Neural crest cell (in vitro differentiated cells): ENCODE data around the gene LTBP1. TPM values are rescaled to one million over a fixed set of nuclear protein-coding genes. Genes with fewer than 3 reads are reported as not detected.

Source experiments
- DNase-seq: peaks from one replicate; pipeline ENCODE4 v3.0.0; 2021; ENCODE audit warnings: low read depth, mixed read lengths, low spot score
- H3K27ac Mint-ChIP-seq: one replicate; pipeline ENCODE4 v1.8.0; 2021; ENCODE audit warnings: mild to moderate bottlenecking, mixed read lengths; ENCODE audit not compliant: unreplicated experiment
- H3K27me3 Mint-ChIP-seq: 2 replicates; pipeline ENCODE4 v1.8.0; 2021; ENCODE audit warnings: low read depth, mild to moderate bottlenecking, mixed read lengths
- H3K36me3 Mint-ChIP-seq: 2 replicates; pipeline ENCODE4 v1.8.0; 2021; ENCODE audit warnings: low read depth, mild to moderate bottlenecking, mixed read lengths
- H3K4me1 Mint-ChIP-seq: 2 replicates; pipeline ENCODE4 v1.8.0; 2021; ENCODE audit warnings: mixed read lengths
- H3K4me3 Mint-ChIP-seq: one replicate; pipeline ENCODE4 v1.8.0; 2021; ENCODE audit warnings: mild to moderate bottlenecking, mixed read lengths
- H3K9me3 Mint-ChIP-seq: 2 replicates; pipeline ENCODE4 v1.8.0; 2021; ENCODE audit warnings: mixed read lengths
- total RNA-seq: library from RNA; stranded (reverse); gene quantifications from 2 replicates; pipeline ENCODE4 v1.2.1, GENCODE V29; 2021
- TF ChIP-seq, protein P1 (sequence below): fragments of 200-600 bp; sonication (generic); conservative IDR thresholded peaks from 2 replicates; pipeline ENCODE4 v1.5.0; 2021; ENCODE audit warnings: antibody characterized with exemption, mild to moderate bottlenecking

The LTBP1 gene
- total RNA-seq, 1 donor from 2014 or later, result 30.2 TPM

- no peak for DNase-seq
- Mint-ChIP-seq H3K9me3 (peaks cover 7% of the 10 kb centered on the region), H3K27me3 (no peaks in the 10 kb centered on the region), H3K36me3 (peaks cover 4% of the 10 kb centered on the region), H3K27ac (no peak overlapping the region), H3K4me3 (no peak overlapping the region), H3K4me1 (peaks cover 6% of the 10 kb centered on the region)
- TF ChIP-seq, protein P1, sequence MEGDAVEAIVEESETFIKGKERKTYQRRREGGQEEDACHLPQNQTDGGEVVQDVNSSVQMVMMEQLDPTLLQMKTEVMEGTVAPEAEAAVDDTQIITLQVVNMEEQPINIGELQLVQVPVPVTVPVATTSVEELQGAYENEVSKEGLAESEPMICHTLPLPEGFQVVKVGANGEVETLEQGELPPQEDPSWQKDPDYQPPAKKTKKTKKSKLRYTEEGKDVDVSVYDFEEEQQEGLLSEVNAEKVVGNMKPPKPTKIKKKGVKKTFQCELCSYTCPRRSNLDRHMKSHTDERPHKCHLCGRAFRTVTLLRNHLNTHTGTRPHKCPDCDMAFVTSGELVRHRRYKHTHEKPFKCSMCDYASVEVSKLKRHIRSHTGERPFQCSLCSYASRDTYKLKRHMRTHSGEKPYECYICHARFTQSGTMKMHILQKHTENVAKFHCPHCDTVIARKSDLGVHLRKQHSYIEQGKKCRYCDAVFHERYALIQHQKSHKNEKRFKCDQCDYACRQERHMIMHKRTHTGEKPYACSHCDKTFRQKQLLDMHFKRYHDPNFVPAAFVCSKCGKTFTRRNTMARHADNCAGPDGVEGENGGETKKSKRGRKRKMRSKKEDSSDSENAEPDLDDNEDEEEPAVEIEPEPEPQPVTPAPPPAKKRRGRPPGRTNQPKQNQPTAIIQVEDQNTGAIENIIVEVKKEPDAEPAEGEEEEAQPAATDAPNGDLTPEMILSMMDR, result no peak
These were observed 112.1 kb downstream of the LTBP1 start for GRCh38 chr2:33058716-33059470.

DNA sequence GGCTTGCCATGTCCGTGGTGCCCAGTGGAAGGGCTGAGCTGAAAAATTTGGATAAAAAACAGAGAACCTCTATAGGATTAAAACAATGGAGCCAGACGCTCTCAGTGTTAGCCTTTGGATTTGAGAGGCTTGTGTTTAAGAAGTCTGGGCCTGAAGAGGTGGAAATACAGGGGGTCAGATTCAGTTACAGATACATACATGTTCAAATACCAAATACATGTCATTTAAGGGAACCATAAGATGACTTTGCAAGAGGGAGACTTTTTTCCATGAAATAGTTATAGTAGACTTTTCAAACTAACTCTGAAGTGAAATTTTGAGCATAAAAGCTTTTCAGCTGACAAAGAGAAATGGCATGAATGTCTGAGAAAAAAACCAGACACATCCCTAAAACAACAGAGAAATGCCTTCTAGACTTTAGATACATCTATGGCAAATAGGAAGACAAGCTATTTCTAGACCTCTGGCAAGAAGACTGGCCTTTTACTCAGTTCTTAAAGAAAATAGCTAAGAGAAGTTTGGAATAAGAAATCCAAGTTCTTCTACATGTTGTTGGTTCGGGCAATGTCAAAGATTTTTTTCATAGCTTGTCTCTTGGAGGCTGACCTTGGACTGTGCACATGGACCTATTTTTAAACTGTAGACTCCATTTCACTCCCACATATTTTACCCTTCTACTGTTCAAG, 112.9 kb downstream of the LTBP1 start:
- Mint-ChIP-seq H3K4me3 (no peak overlapping the region), H3K27ac (no peak overlapping the region), H3K9me3 (peaks cover 7% of the 10 kb centered on the region)

DNA sequence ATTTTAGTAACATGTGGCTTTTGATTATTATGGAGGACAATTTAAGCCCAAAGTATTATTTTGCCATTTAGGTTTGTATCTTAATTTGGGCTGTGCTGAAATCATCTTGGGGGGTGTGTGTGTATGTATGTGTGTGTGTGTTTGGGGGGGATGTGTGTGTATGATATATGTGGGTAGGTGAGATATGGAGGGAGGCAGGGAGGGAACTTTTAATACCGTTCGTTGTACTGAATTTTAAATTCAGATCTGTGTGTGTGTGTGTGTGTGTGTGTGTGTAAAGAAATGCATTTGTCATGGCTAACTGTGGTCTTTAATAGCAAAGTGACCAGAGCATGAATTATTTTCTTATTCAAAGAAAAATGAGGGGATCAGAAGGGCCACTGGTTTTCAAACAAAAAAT, 113.7 kb downstream of the LTBP1 start:
- H3K27me3 Mint-ChIP-seq, result no peaks in the 10 kb centered on the region
- TF ChIP-seq, protein P1, result no peak
- H3K9me3 Mint-ChIP-seq, result peaks cover 7% of the 10 kb centered on the region
- H3K4me3 Mint-ChIP-seq, result no peak overlapping the region
- DNase-seq, result no peak
- peaks cover 4% of the 10 kb centered on the region for H3K36me3 Mint-ChIP-seq
- H3K27ac Mint-ChIP-seq, result no peak overlapping the region
- peaks cover 6% of the 10 kb centered on the region for H3K4me1 Mint-ChIP-seq

More for the DNA sequence above, 112.9 kb downstream of the LTBP1 start:
- Mint-ChIP-seq H3K27me3 (no peaks in the 10 kb centered on the region), H3K4me1 (peaks cover 6% of the 10 kb centered on the region), H3K36me3 (peaks cover 4% of the 10 kb centered on the region)
- TF ChIP-seq, protein P1, result no peak
- DNase-seq, result no peak

DNA sequence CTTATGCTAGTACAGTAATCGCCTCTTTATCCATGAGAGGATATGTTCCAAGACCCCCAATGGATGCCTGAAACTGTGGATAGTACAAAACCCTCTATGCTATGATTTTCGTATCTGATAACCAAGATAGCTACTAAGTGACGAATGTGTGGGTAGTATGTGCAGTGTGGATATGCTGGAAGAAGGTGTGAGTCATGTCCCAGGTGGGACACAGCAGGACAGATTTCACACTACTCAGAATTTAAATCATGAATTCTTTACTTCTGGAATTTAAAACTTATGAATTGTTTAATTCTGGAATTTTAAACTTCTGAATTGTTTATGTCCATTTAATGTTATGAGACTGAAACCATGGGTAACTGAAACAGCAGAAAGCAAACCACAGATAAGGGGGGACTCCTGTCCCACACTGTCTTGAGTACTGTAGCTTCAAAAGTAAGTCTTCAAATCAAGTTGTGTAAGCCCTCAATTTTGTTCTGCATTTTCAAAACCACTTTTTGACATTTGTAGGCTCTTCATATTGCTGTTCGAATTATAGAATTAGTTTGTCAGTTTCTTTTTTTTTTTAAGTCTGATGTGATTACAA, 116.0 kb downstream of the LTBP1 start:
- DNase-seq, result no peak
- no peaks in the 10 kb centered on the region for H3K27me3 Mint-ChIP-seq
- H3K27ac Mint-ChIP-seq, result no peak overlapping the region
- peaks cover 6% of the 10 kb centered on the region for H3K4me1 Mint-ChIP-seq
- H3K36me3 Mint-ChIP-seq, result no peaks in the 10 kb centered on the region
- no peaks in the 10 kb centered on the region for H3K9me3 Mint-ChIP-seq
- TF ChIP-seq, protein P1, result no peak
- no peak overlapping the region for H3K4me3 Mint-ChIP-seq

GRCh38 chr2:33064349-33064801, 117.6 kb downstream of the LTBP1 start:
- Mint-ChIP-seq H3K4me3 (no peak overlapping the region), H3K4me1 (peaks cover 2% of the 10 kb centered on the region), H3K36me3 (no peaks in the 10 kb centered on the region), H3K9me3 (no peaks in the 10 kb centered on the region), H3K27ac (no peak overlapping the region), H3K27me3 (no peaks in the 10 kb centered on the region)
- DNase-seq, result no peak
- TF ChIP-seq, protein P1, result no peak
